ENCODE data around the gene CATSPER1.

DNA sequence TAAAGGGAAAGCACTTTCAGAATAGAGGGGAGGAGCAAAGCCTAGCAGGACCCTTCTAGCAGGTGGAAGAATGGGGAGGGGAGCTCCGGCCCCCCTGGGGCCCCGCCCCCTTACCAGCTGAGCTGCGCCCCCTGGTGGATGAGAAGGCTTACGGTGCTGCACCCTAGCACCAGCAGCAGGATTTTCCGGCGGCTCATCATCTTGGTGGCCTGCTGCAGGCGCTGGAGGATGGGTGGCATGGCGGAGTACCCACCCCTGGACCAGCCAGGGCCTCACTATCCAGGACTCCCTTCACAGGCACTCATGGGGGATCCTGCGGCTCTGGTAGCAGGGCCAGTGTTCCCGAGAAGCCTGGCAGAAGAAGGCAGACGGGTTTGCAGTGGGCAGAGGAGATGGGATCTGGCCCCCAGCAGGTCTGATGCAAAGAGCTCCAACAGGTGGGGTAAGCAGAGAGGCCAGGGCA lies 18.9 kb upstream of the CATSPER1 start:
- no peak for TF ChIP-seq POLR2A (IDR thresholded peaks at IDR 0.05; ENCODE audit: low read length)
- TF ChIP-seq GATA1 (IDR thresholded peaks at IDR 0.05; ENCODE audit: low read depth, low read length): no peak

All from erythroblast (primary cell).